ENCODE measurements around the gene EIF4G3. TPM values are rescaled to one million over a fixed set of nuclear protein-coding genes. Genes with fewer than 3 reads are reported as not detected.

The EIF4G3 gene
- total RNA-seq, 4 donors from 2014 or later = 18.8 to 75.0 (median 34.9) TPM

DNA sequence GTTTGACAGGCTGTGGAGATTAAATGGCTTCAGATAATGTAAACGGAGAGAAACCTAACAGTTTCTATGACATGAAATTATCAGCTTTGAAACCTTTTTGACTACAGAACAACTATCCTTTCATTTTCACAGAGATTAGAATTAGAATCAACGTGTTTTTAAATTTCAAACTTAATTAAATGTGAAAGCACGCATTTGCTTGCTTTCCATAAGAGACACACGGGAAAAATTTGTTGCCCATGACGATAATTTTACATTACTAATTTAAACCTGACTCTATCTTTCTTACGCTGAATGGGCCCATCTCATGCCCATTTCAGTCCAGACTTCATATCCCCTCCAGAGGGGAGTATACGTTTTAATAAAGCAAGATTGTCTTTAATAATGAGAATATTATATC is 297.9 kb downstream of the EIF4G3 start:
- Histone ChIP-seq H3K27ac (no peak overlapping the region), H3K4me1 (no peaks in the 10 kb centered on the region), H3K27me3 (no peaks in the 10 kb centered on the region), H3K36me3 (no peaks in the 10 kb centered on the region), H3K4me3 (no peak overlapping the region), H3K9me3 (no peaks in the 10 kb centered on the region)
- TF ChIP-seq, protein P1, sequence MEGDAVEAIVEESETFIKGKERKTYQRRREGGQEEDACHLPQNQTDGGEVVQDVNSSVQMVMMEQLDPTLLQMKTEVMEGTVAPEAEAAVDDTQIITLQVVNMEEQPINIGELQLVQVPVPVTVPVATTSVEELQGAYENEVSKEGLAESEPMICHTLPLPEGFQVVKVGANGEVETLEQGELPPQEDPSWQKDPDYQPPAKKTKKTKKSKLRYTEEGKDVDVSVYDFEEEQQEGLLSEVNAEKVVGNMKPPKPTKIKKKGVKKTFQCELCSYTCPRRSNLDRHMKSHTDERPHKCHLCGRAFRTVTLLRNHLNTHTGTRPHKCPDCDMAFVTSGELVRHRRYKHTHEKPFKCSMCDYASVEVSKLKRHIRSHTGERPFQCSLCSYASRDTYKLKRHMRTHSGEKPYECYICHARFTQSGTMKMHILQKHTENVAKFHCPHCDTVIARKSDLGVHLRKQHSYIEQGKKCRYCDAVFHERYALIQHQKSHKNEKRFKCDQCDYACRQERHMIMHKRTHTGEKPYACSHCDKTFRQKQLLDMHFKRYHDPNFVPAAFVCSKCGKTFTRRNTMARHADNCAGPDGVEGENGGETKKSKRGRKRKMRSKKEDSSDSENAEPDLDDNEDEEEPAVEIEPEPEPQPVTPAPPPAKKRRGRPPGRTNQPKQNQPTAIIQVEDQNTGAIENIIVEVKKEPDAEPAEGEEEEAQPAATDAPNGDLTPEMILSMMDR (IDR thresholded peaks at IDR 0.05) = no peak
- no peak for TF ChIP-seq POLR2A (IDR thresholded peaks at IDR 0.05)
- no peak for DNase-seq
- intact Hi-C loops (cut with DNase I; ENCODE audit: low total_unique reads) = no loop called here

DNA sequence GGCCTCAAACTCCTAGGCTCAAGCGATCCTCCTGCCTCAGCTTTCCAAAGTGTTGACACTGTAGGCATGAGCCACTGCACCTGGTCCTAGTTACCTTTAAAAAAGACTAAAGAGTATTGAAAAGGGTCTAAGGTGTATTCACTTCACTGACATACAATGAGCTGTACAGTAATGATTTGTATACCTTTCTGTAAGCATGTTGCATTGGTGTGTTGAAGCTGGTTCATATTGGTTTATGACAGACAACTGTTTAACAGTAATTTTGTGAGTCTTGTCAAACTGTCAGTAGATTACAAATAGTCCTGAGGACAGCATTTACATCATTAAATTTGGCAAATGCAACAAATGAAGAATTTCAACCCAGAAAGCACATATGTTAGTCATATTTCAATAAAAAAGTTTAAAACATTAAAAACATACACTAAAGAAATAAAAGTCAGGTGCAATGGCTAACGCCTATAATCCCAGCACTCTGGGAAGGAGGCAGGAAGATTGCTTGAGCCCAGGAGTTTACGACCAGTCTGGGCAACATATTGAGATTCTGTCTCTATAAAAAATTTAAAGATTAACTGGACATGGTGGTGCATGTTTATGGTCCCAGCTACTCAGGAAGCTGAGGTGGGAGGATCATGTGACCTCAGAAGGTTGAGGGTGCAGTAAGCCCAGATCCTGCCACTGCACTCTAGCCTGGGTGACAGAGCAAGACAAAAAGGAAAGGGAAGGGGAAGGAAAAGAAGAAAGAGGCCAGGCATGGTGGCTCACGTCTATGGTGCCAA is 301.3 kb downstream of the EIF4G3 start:
- Histone ChIP-seq H3K27me3 (no peaks in the 10 kb centered on the region), H3K27ac (no peak overlapping the region), H3K4me3 (no peak overlapping the region), H3K9me3 (no peaks in the 10 kb centered on the region), H3K36me3 (no peaks in the 10 kb centered on the region), H3K4me1 (no peaks in the 10 kb centered on the region)
- no peak for DNase-seq
- TF ChIP-seq, protein P1 (IDR thresholded peaks at IDR 0.05) = no peak
- no peak for TF ChIP-seq POLR2A (IDR thresholded peaks at IDR 0.05)
- intact Hi-C loops (cut with DNase I; ENCODE audit: low total_unique reads) = no loop called here

DNA sequence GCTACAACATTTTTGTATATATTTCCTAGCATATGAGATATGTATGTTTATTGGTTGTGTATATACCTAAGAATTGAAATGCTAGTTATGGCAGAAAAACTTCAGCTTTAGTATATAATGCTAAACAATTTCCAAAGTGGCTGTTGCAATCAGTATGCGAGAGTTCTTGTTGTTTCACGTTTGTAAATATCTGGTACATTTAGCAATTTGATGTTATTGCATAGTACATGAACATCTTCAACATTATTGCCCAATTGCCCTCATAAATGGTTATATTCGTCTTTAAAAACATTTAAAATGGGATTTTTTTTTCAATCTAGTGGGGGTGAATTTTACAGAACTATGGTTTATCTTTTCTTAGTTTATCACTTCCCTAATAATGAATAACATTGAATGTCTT is 303.4 kb downstream of the EIF4G3 start:
- H3K27me3 ChIP-seq = no peaks in the 10 kb centered on the region
- intact Hi-C loops (cut with DNase I; ENCODE audit: low total_unique reads) = no loop called here
- no peak overlapping the region for H3K4me3 ChIP-seq
- H3K9me3 ChIP-seq = no peaks in the 10 kb centered on the region
- H3K27ac ChIP-seq = no peak overlapping the region
- TF ChIP-seq POLR2A (IDR thresholded peaks at IDR 0.05) = no peak
- TF ChIP-seq, protein P1 (IDR thresholded peaks at IDR 0.05) = no peak
- H3K4me1 ChIP-seq = no peaks in the 10 kb centered on the region
- no peaks in the 10 kb centered on the region for H3K36me3 ChIP-seq
- DNase-seq = no peak

DNA sequence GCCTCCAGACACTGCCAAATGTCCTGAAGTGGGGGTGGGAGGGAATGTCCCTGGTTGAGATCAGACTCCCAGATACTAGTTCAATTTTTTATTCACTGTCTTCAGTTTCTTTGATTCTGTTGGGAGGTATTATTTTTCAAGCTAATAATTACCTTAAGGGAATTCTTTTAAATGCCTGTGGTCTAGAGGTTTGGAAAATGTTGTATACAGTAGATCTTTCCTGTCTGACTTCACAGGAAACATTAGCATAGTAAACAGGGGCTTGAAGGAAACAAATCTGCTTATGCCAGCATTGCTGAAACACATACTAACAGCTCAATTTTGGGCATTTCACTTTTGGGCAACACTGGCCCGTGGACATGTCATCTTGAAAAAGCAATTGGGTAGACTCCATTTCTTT is 305.3 kb downstream of the EIF4G3 start:
- H3K36me3 ChIP-seq = no peaks in the 10 kb centered on the region
- H3K9me3 ChIP-seq = no peaks in the 10 kb centered on the region
- no peaks in the 10 kb centered on the region for H3K27me3 ChIP-seq
- H3K27ac ChIP-seq = no peak overlapping the region
- DNase-seq = no peak
- no peak overlapping the region for H3K4me3 ChIP-seq
- no peak for TF ChIP-seq POLR2A (IDR thresholded peaks at IDR 0.05)
- TF ChIP-seq, protein P1 (IDR thresholded peaks at IDR 0.05) = no peak
- H3K4me1 ChIP-seq = no peaks in the 10 kb centered on the region
- intact Hi-C loops (cut with DNase I; ENCODE audit: low total_unique reads) = no loop called here

DNA sequence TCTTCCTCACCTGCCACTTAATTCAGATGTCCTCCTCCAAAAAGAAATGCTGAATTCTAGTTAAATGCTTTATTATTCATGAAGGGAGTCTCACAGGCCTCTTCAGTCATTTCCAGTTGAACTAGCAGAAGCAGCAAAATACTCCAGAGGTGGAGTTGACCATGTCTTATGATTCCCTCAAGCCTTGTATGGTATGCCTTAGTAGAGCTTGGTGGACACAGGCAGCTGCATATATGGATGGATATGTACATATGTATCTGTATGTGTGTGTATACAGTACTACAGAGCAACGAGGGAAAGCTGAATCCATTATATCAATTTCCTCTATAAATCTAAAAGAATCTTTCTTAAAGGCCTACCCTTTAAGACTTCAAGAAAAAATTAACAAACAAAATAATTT is 306.0 kb downstream of the EIF4G3 start:
- Histone ChIP-seq H3K9me3 (no peaks in the 10 kb centered on the region), H3K27me3 (no peaks in the 10 kb centered on the region), H3K27ac (no peak overlapping the region), H3K4me1 (no peaks in the 10 kb centered on the region), H3K36me3 (no peaks in the 10 kb centered on the region), H3K4me3 (no peak overlapping the region)
- TF ChIP-seq, protein P1 (IDR thresholded peaks at IDR 0.05) = no peak
- TF ChIP-seq POLR2A (IDR thresholded peaks at IDR 0.05) = no peak
- DNase-seq = no peak
- intact Hi-C loops (cut with DNase I; ENCODE audit: low total_unique reads) = no loop called here
